ENCODE measurements around the gene GSK3A.

DNA sequence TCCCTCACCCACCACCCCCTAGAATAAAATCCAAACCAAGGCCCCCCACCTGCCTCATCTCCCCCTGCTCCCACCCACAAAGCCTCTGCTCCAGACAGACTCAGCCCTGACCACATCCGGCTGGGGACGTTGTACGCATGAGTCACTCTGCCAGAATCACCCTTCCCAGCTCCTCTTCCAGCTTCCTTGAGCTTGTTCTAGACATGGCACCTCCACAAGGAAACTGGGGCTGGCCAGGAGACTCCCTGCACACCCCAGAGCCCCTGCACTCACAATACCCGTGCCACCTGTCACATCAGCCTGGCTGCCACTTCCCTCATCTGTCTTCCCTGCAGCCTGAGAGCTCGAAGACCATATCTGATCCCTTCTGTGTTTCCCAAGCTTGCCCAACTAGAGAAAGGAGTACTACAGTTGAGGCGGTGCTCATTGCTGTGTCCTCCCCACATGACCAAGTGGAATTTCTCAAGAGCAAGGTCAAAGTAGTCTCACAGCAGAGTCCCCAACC is 34.6 kb downstream of the GSK3A start:
- no peak for TF ChIP-seq EZH2 (optimal IDR thresholded peaks at IDR 0.05; ENCODE audit: low read depth, low read length)
- TF ChIP-seq, protein P1, sequence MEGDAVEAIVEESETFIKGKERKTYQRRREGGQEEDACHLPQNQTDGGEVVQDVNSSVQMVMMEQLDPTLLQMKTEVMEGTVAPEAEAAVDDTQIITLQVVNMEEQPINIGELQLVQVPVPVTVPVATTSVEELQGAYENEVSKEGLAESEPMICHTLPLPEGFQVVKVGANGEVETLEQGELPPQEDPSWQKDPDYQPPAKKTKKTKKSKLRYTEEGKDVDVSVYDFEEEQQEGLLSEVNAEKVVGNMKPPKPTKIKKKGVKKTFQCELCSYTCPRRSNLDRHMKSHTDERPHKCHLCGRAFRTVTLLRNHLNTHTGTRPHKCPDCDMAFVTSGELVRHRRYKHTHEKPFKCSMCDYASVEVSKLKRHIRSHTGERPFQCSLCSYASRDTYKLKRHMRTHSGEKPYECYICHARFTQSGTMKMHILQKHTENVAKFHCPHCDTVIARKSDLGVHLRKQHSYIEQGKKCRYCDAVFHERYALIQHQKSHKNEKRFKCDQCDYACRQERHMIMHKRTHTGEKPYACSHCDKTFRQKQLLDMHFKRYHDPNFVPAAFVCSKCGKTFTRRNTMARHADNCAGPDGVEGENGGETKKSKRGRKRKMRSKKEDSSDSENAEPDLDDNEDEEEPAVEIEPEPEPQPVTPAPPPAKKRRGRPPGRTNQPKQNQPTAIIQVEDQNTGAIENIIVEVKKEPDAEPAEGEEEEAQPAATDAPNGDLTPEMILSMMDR (IDR thresholded peaks at IDR 0.05; ENCODE audit: low read length): no peak

All from MM.1S (cell line).